PC-9 (cell line): Measurements from ENCODE around the gene MYO10.

ENCODE experiments used
- CTCF ChIP-seq: fragments of 200-600 bp; sonication (generic); conservative IDR thresholded peaks from 2 replicates; pipeline ENCODE4 v1.6.1; 2017; ENCODE audit warnings: mixed run types, antibody characterized with exemption, mild to moderate bottlenecking, moderate library complexity
- EZH2 ChIP-seq: fragments of 200-600 bp; sonication (generic); IDR thresholded peaks from 2 replicates; pipeline ENCODE4 v1.8.0; 2017; ENCODE audit warnings: antibody characterized with exemption, low read depth

GRCh38 chr5:16810208-16810854 lies 125.8 kb downstream of the MYO10 start:
- no peak for TF ChIP-seq CTCF
- no peak for TF ChIP-seq EZH2
